Spleen (tissue), 7 donors: ENCODE results near the gene ENO3.

Experiments used
- CTCF ChIP-seq, 11 experiments: fragments of 200-600 bp in 7 of 11; fragments of 450-650 bp in 4 of 11; sonication (generic) in 4 of 11; IDR thresholded peaks in 8 of 11; conservative IDR thresholded peaks in 3 of 11; 1 replicate in 7 of 11; 2 replicates in 4 of 11; pipeline versions ENCODE4 v1.4.0 to v1.8.0; 2016 to 2021; ENCODE audit warnings: antibody characterized with exemption in 11 of 11, inconsistent platforms in 4 of 11, mild to moderate bottlenecking in 1 of 11
- POLR2AphosphoS5 ChIP-seq, 3 donors: sonication (generic); formaldehyde crosslinking; IDR thresholded peaks; one replicate each; pipeline ENCODE4 v1.5.1; 2017; ENCODE audit warnings: antibody characterized with exemption in 3 of 3
- donor health status: DM: no; HTN: no; CAD: no; lungs with moderate emphysema.
- donor health status: DM: no; HTN: no; CAD: no.
- donor health status: DM: no; HTN: no; CAD: no.

- no peak for TF ChIP-seq POLR2AphosphoS5 (IDR thresholded peaks at IDR 0.05)
- TF ChIP-seq CTCF (IDR thresholded peaks at IDR 0.05 in 8 of 11, conservative IDR thresholded peaks at IDR 0.05 in 3 of 11) = no peak
Measured at GRCh38 chr17:4960279-4960922, 9.5 kb downstream of the ENO3 start.
